Limb (tissue), 2 donors: Measurements from ENCODE around the gene ANKRD13A.
"Not testable (repeated sequence)": the region's sequence is repeated elsewhere in the genome, so short reads cannot be mapped to it uniquely, and the experiment has no call there.

Source experiments
- DNase-seq, 2 donors: peaks; one replicate each; pipeline ENCODE4 v3.0.0-alpha.2; 2016; ENCODE audit errors: extremely low spot score in 2 of 2

ANKRD13A gene

GRCh38 chr12:109983432-109984142 lies 15.6 kb upstream of the ANKRD13A start:
- no peak for DNase-seq

DNA sequence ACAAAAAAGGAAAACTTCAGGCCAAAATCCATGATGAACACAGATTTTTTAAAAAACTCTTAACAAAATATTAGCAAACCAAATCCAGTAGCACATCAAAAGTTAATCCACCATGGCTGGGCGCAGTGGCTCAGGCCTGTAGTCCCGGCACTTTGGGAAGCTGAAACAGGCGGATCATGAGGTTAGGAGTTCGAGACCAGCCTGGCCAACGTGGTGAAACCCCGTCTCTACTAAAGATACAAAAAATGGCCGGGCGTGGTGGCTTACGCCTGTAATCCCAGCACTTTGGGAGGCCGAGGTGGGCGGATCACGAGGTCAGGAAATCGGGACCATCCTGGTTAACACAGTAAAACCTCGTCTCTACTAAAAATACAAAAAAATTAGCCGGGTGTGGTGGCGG lies 13.0 kb upstream of the ANKRD13A start:
- not testable (repeated sequence) for DNase-seq

DNA sequence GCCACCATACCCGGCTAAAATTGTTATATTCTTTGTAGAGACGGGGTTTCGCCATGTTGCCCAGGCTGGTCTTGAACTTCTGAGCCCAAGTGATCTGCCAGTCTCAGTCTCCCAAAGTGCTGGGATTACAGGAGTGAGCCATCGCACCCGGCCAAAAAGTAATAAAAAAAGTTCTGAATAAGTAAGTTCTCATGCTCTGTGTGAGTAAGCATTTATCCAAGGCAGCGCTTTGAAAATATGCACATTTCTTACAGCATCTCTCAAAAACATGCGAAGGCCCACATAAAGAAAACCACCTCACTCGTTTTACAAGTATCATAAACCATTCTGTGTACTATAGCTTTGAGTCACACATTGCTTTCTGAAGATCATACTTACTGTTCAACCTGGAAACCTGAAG lies 11.6 kb upstream of the ANKRD13A start:
- DNase-seq = no peak

DNA sequence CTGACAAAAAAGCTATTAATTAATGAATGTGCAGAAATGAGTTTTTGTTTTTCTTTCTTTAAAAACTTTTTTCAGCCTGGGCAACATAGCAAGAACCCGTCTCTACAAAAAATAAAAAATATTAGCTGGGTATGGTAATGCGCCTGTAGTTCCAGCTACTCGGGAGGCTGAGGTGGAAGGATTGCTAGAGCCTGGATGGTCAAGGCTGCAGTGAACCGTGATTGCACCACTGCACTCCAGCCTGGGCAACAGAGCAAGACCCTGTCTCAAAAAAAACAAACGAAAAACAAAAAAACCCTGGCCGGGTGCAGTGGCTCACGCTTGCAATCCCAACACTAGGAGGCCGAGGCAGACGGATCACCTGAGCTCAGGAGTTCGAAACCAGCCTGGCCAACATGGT lies 11.0 kb upstream of the ANKRD13A start:
- DNase-seq = no peak

GRCh38 chr12:109988903-109989302 lies 10.3 kb upstream of the ANKRD13A start:
- DNase-seq = no peak

DNA sequence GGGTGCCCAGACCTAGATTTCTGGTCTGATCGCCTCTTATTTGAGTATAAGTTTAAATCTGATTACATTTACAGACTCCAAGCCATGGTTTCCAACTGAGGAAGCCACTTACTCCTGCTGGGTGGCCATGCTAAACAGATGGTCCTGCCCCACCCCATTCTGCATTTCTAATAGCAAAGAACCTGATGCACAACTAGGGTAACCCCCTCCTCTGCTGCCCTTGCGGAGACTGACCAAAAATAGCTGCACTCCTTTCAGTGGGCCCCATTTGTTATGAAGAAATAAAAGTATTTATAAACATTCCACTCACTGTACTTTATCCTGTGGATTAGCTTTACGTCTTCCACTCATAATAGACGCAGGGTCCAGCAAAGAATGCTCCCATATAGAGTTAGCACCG lies 9.8 kb upstream of the ANKRD13A start:
- DNase-seq = no peak

- DNase-seq = no peak
Measured at GRCh38 chr12:109991586-109991985, 7.6 kb upstream of the ANKRD13A start.

DNA sequence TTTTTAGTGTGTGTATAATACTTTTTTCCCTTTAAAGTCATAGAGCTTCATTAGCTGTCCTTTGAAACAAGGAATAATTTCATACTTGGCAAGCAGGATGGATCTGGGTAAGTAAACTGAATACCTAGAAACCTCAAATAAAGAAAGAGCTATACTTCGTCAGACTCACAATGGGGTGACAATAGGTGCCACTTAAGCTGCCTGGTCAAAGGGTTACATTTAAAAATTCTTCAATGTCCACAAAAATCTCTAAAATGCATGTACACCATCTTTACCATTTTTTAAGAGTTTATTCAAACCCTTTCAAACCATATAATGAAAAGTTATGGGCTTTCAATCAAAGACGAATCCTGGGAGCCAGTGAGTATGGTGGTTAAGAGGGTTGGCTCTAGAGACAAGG lies 6.1 kb upstream of the ANKRD13A start:
- no peak for DNase-seq

- no peak for DNase-seq
Measured at GRCh38 chr12:109994401-109995175, 4.6 kb upstream of the ANKRD13A start.

DNA sequence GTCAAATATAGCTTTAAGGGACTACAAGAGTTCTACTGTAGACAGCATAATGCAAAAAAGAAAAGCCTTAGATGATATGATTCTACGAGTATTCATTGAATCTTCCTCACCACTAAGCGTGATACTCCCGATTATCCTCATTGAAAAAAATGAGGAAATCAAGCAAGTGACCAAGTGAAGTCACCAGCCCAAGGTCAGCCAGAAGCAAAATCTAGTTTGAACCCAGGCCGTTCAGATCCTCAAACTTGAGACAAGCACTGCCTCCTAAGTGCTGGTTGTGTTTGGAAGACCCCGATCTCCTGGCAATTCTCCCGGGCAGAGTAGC lies 3.9 kb upstream of the ANKRD13A start:
- DNase-seq = no peak

DNA sequence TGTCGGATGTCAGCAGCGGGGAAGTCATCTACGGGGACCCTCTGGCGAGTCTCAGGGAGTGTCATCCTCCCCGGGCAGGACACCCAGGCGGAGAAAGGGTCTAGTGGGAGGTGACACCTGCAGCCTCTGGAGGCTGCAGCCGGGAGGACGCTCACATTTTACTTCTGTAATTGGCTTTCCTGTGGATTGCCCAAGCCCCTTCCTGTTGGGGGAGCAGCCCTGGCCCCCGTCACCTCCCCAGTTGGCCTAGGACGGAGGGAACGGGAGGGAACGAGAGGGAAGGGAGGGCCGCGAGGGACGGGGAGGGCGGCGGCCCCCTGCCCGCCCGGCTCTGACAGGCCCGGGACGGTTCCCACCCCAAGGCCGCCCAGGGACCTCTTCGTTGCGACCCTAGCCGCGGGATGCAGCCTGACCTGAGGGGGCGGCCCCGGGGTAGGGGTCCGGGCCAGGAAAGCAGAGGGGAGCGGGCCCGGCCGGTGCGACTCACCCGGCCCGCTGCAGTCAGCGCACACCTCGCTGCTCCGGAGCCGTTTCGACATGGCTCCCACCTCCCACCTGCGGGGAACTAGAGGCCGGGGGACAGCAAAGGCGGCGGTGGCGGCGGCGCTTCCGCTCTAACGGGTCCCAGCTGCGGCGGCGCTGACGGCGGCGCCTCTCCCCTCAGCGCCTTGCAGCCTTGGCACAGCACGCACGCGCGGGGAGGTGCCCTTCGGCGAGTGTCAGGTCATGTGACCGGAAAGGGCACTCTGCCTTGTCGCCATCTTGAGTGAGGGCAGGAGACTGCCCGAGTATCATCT lies 3.3 kb upstream of the ANKRD13A start, which contains the start of gene GIT2:
GIT2 (minus strand) TSS at position 683 of the 797 bp plus-strand sequence; CDS start at position 539, 144 bp downstream.
- peak; percentile 91 to 94 for DNase-seq

GRCh38 chr12:109996483-109996853 lies 2.8 kb upstream of the ANKRD13A start:
- DNase-seq = no peak

DNA sequence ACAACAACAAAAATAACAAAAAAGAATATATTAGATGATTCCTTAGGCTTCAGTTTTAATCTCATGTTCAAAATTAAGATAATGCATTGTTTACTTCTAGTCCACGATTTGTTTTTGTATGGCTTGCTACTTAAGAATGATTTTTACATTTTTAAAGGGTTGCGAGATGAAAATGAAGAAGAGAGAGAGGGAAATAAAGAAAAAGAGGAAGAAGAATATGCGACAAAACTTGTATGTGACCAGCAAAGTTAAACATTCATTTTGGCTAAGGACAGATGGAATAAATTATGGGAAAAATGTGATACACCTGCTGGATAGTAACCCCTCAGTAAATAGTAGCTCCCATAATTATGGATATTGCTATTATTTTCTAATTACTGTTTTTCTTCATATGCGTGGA lies 1.8 kb upstream of the ANKRD13A start:
- no peak for DNase-seq

DNA sequence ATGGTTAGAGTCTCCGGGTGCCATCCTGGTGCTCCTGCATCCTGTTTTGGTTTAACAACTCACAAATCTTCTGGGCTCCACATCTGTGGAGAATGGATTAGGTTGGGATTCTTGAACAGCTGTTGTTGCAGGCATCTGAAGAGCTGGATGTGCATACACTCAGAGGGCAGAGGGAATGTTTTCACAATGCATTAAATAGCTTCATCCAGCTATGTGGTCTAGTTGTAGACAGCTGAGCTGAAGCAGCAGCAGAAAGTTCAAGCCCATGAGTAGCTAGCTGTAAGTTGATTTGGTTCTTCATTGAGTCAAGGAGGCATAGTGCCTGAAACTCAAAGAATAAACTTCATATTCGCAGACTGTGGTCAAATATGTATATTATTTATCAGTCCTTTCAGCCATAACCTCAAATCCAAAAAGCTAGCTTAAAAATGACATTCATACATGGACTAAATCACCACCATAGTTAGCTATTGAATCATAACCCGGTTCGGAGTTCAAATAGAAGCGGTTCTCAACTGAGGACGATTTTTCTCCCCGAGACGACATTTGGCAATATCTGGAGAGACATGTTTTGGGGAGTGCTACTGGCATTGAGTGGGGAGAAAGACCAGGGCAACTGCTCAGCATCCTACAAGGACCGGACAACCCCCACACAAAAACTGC lies 858 bp upstream of the ANKRD13A start:
- DNase-seq = peak in 1 of 2 donors; percentile 51

GRCh38 chr12:109999649-109999971 lies 380 bp downstream of the ANKRD13A start:
- DNase-seq = no peak

DNA sequence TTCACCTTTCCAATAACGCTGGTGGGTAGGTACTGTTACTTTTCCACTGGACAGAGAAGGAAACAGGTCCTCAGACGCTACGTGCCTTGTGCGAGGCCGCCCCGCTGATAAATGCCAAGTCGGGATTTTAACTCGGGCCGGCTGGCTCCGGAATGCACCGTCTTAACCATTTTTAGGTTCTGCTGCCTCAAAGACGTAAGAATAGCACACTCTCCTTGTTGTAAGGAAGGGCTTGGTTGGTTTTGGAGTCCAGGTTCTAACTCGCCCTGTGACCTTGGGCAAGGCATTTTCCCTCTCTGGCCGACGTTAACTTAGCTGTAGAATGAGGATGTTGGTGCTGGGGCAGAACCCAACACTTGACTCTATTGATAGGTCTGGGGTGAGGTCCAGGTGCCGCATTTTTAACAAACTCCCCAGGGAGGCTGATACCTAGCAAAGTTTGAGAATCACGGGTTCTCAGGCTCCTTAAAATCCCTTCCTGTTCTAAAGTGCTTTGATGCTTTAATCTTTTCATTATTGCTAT lies 814 bp downstream of the ANKRD13A start:
- peak; percentile 6 to 40 for DNase-seq

DNA sequence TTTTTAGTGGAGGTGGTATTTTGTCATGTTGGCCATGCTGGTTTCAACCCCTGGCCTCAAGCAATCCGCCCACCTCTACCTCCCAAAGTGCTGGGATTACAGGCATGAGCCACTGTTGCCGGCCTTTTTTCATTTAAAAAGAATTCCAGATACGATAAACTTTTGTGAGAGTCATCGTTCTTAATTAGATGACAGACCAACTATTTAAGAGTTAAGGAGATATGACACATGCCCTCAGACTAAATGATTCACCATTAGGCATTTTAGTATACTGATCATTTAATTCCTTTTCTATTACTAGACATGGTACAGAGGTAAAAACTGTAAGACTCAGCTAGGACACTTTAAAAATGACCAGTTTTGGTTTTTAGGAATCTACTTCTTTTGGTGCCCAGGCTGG lies 2.4 kb downstream of the ANKRD13A start:
- DNase-seq = no peak

GRCh38 chr12:110002676-110003515 lies 3.7 kb downstream of the ANKRD13A start:
- no peak for DNase-seq

- no peak for DNase-seq
Measured at GRCh38 chr12:110004598-110004997, 5.4 kb downstream of the ANKRD13A start.

DNA sequence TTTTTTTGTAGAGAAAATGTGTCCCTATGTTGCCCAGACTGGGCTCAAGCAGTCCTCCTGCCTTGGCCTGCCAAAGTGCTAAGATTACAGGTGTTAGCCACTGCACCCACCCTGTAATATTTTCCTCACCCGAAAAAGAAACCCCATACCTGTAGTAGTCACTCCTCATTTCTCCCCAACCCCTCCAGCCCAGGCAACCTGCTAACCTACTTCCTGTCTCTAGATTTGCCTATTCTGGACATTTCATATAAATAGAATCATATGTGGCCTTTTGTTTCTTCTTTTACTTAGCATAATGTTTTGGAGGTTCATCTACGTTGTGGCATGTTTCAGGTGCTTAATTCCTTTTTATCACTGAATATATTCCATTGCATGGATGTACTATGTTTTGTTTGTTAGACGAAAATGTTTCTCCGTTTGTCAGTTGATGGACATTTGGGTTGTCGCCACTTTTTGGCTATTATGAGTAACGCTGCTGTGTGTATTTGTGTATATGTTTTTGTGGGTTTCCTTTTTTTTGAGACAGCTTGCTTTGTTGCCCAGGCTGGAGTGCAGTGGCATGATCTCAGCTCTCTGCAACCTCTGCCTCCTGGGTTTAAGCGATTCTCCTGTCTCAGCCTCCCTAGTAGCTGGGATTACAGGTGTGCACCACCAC lies 6.2 kb downstream of the ANKRD13A start:
- DNase-seq = no peak
